Panc1 (cell line): ENCODE measurements around the gene ZBTB46.

Source experiments
- TF ChIP-seq, protein P1 (sequence below): fragments of 450-650 bp; IDR thresholded peaks from 2 replicates; pipeline ENCODE4 v1.5.1; 2017; ENCODE audit warnings: mild to moderate bottlenecking
- TF ChIP-seq, protein P2 (sequence below), 2 experiments: IDR thresholded peaks; 2 replicates each; pipeline ENCODE4 v1.6.1; 2011 to 2012; ENCODE audit warnings: low read depth in 2 of 2, control low read depth in 1 of 2, low read length in 1 of 2, mild to moderate bottlenecking in 1 of 2, moderate library complexity in 1 of 2; ENCODE audit not compliant: insufficient read depth in 1 of 2

- TF ChIP-seq, protein P1, sequence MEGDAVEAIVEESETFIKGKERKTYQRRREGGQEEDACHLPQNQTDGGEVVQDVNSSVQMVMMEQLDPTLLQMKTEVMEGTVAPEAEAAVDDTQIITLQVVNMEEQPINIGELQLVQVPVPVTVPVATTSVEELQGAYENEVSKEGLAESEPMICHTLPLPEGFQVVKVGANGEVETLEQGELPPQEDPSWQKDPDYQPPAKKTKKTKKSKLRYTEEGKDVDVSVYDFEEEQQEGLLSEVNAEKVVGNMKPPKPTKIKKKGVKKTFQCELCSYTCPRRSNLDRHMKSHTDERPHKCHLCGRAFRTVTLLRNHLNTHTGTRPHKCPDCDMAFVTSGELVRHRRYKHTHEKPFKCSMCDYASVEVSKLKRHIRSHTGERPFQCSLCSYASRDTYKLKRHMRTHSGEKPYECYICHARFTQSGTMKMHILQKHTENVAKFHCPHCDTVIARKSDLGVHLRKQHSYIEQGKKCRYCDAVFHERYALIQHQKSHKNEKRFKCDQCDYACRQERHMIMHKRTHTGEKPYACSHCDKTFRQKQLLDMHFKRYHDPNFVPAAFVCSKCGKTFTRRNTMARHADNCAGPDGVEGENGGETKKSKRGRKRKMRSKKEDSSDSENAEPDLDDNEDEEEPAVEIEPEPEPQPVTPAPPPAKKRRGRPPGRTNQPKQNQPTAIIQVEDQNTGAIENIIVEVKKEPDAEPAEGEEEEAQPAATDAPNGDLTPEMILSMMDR: peak; percentile 86; the same call in 1 of the 2 replicates
- TF ChIP-seq, protein P2, sequence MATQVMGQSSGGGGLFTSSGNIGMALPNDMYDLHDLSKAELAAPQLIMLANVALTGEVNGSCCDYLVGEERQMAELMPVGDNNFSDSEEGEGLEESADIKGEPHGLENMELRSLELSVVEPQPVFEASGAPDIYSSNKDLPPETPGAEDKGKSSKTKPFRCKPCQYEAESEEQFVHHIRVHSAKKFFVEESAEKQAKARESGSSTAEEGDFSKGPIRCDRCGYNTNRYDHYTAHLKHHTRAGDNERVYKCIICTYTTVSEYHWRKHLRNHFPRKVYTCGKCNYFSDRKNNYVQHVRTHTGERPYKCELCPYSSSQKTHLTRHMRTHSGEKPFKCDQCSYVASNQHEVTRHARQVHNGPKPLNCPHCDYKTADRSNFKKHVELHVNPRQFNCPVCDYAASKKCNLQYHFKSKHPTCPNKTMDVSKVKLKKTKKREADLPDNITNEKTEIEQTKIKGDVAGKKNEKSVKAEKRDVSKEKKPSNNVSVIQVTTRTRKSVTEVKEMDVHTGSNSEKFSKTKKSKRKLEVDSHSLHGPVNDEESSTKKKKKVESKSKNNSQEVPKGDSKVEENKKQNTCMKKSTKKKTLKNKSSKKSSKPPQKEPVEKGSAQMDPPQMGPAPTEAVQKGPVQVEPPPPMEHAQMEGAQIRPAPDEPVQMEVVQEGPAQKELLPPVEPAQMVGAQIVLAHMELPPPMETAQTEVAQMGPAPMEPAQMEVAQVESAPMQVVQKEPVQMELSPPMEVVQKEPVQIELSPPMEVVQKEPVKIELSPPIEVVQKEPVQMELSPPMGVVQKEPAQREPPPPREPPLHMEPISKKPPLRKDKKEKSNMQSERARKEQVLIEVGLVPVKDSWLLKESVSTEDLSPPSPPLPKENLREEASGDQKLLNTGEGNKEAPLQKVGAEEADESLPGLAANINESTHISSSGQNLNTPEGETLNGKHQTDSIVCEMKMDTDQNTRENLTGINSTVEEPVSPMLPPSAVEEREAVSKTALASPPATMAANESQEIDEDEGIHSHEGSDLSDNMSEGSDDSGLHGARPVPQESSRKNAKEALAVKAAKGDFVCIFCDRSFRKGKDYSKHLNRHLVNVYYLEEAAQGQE (IDR thresholded peaks at IDR 0.05; ENCODE audit: insufficient read depth in 1 of 2, low read depth in 2 of 2, low read length in 1 of 2): no peak
Measured at GRCh38 chr20:63775096-63775978, 55.7 kb downstream of the ZBTB46 start.
